Stimulated activated naive B cell treated with anti-CD40 and anti-IgM and Interleukin-4, amounts not matched to agents 10 μg/mL and 1 μg/mL and 100 μg/mL, for 72 hours (primary cell): ENCODE data around the gene SYPL1.

Source experiments
- ATAC-seq, 2 donors: fragments of 150-1000 bp; cut with Tn5 transposase; replicated peaks; 2 replicates each; pipeline ENCODE4 v1.10.0; 2021; ENCODE audit warnings: moderate library complexity in 1 of 2
- DNase-seq: peaks from one replicate; pipeline ENCODE4 v3.0.0; 2021
- H3K27ac Mint-ChIP-seq: one replicate; pipeline ENCODE4 v1.8.0; 2022; ENCODE audit warnings: mild to moderate bottlenecking, mixed read lengths
- H3K27me3 Mint-ChIP-seq, 2 donors: one replicate each; pipeline ENCODE4 v1.8.0; 2022; ENCODE audit warnings: mixed read lengths in 2 of 2
- H3K36me3 Mint-ChIP-seq, 2 donors: one replicate each; pipeline ENCODE4 v1.8.0; 2022; ENCODE audit warnings: mixed read lengths in 2 of 2, mild to moderate bottlenecking in 1 of 2
- H3K4me1 Mint-ChIP-seq, 2 donors: one replicate each; pipeline ENCODE4 v1.8.0; 2022; ENCODE audit warnings: mixed read lengths in 2 of 2, mild to moderate bottlenecking in 1 of 2
- H3K4me3 Mint-ChIP-seq, 2 donors: one replicate each; pipeline ENCODE4 v1.8.0; 2022; ENCODE audit warnings: mild to moderate bottlenecking in 2 of 2, mixed read lengths in 2 of 2, moderate library complexity in 1 of 2
- H3K9me3 Mint-ChIP-seq, 2 donors: one replicate each; pipeline ENCODE4 v1.8.0; 2022; ENCODE audit warnings: mixed read lengths in 2 of 2, mild to moderate bottlenecking in 1 of 2

The SYPL1 gene

GRCh38 chr7:106129291-106129690, 17.2 kb upstream of the SYPL1 start:
- ATAC-seq (no peak), DNase-seq (no peak)
- no peak overlapping the region for H3K27ac Mint-ChIP-seq
- no peaks in the 10 kb centered on the region for H3K27me3 Mint-ChIP-seq
- no peaks in the 10 kb centered on the region for H3K36me3 Mint-ChIP-seq
- no peak overlapping the region for H3K4me3 Mint-ChIP-seq
- no peaks in the 10 kb centered on the region for H3K9me3 Mint-ChIP-seq
- H3K4me1 Mint-ChIP-seq = peaks cover 6 to 7% of the 10 kb centered on the region in 2 donors

- Mint-ChIP-seq H3K27ac (no peak overlapping the region), H3K27me3 (no peaks in the 10 kb centered on the region), H3K4me1 (peaks cover 6 to 7% of the 10 kb centered on the region in 2 donors), H3K9me3 (no peaks in the 10 kb centered on the region), H3K4me3 (no peak overlapping the region), H3K36me3 (no peaks in the 10 kb centered on the region)
- no peak for ATAC-seq
- DNase-seq = no peak
Observed at GRCh38 chr7:106128836-106129235, 16.7 kb upstream of the SYPL1 start.

- H3K4me1 Mint-ChIP-seq = peaks cover 6 to 7% of the 10 kb centered on the region in 2 donors
- DNase-seq (no peak), ATAC-seq (no peak)
- H3K36me3 Mint-ChIP-seq = no peaks in the 10 kb centered on the region
- H3K9me3 Mint-ChIP-seq = no peaks in the 10 kb centered on the region
- H3K27ac Mint-ChIP-seq = peak overlapping the region; percentile 47
- H3K27me3 Mint-ChIP-seq = no peaks in the 10 kb centered on the region
- H3K4me3 Mint-ChIP-seq = no peak overlapping the region
Observed at GRCh38 chr7:106127984-106128780, 16.1 kb upstream of the SYPL1 start.

GRCh38 chr7:106126170-106126938, 14.2 kb upstream of the SYPL1 start:
- H3K4me1 Mint-ChIP-seq = peaks cover 10 to 12% of the 10 kb centered on the region in 2 donors
- DNase-seq (no peak), ATAC-seq (peak; percentile 52 to 57)
- H3K4me3 Mint-ChIP-seq = no peak overlapping the region
- no peaks in the 10 kb centered on the region for H3K9me3 Mint-ChIP-seq
- H3K36me3 Mint-ChIP-seq = no peaks in the 10 kb centered on the region
- H3K27ac Mint-ChIP-seq = peak overlapping the region; percentile 9
- no peaks in the 10 kb centered on the region for H3K27me3 Mint-ChIP-seq

DNA sequence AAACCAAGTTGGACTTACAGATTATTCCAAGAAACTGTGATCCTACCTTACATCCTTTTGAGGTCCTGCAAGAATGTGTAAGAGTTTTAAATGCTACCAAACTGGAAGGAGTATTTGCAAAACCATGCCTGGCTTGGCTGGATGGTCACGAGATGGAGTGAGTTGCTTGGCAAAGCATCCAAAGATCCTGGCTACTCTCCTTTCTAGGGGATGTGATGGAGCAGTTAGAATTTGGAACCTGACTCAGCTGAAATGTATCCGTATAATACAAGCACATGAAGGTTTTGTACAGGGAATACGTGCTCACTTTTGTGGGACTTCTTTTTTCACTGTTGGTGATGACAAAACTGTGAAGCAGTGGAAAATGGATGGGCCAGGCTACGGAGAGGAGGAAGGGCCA, 13.3 kb upstream of the SYPL1 start:
- no peak for ATAC-seq
- no peak overlapping the region for H3K4me3 Mint-ChIP-seq
- no peak overlapping the region for H3K27ac Mint-ChIP-seq
- DNase-seq = no peak
- H3K4me1 Mint-ChIP-seq = peaks cover 10 to 18% of the 10 kb centered on the region in 2 donors
- H3K9me3 Mint-ChIP-seq = no peaks in the 10 kb centered on the region
- H3K27me3 Mint-ChIP-seq = no peaks in the 10 kb centered on the region
- no peaks in the 10 kb centered on the region for H3K36me3 Mint-ChIP-seq

GRCh38 chr7:106124186-106124585, 12.1 kb upstream of the SYPL1 start:
- H3K4me3 Mint-ChIP-seq = no peak overlapping the region
- no peak overlapping the region for H3K27ac Mint-ChIP-seq
- DNase-seq (no peak), ATAC-seq (no peak)
- H3K27me3 Mint-ChIP-seq = no peaks in the 10 kb centered on the region
- no peaks in the 10 kb centered on the region for H3K36me3 Mint-ChIP-seq
- H3K9me3 Mint-ChIP-seq = no peaks in the 10 kb centered on the region
- peaks cover 10 to 24% of the 10 kb centered on the region in 2 donors for H3K4me1 Mint-ChIP-seq

GRCh38 chr7:106122713-106123112, 10.6 kb upstream of the SYPL1 start:
- Mint-ChIP-seq H3K36me3 (no peaks in the 10 kb centered on the region), H3K27ac (no peak overlapping the region), H3K27me3 (no peaks in the 10 kb centered on the region), H3K9me3 (no peaks in the 10 kb centered on the region), H3K4me1 (peaks cover 15 to 31% of the 10 kb centered on the region in 2 donors), H3K4me3 (no peak overlapping the region)
- ATAC-seq (no peak), DNase-seq (no peak)

GRCh38 chr7:106121189-106121810, 9.2 kb upstream of the SYPL1 start:
- H3K27ac Mint-ChIP-seq = no peak overlapping the region
- no peaks in the 10 kb centered on the region for H3K9me3 Mint-ChIP-seq
- no peaks in the 10 kb centered on the region for H3K36me3 Mint-ChIP-seq
- no peak overlapping the region for H3K4me3 Mint-ChIP-seq
- ATAC-seq (no peak), DNase-seq (no peak)
- H3K27me3 Mint-ChIP-seq = no peaks in the 10 kb centered on the region
- peaks cover 24 to 41% of the 10 kb centered on the region in 2 donors for H3K4me1 Mint-ChIP-seq

GRCh38 chr7:106120500-106120899, 8.4 kb upstream of the SYPL1 start:
- no peak for DNase-seq
- peak overlapping the region; percentile 15 for H3K27ac Mint-ChIP-seq
- H3K9me3 Mint-ChIP-seq = no peaks in the 10 kb centered on the region
- H3K27me3 Mint-ChIP-seq = no peaks in the 10 kb centered on the region
- H3K36me3 Mint-ChIP-seq = no peaks in the 10 kb centered on the region
- no peak overlapping the region for H3K4me3 Mint-ChIP-seq
- ATAC-seq = no peak
- H3K4me1 Mint-ChIP-seq = peaks cover 27 to 45% of the 10 kb centered on the region in 2 donors

DNA sequence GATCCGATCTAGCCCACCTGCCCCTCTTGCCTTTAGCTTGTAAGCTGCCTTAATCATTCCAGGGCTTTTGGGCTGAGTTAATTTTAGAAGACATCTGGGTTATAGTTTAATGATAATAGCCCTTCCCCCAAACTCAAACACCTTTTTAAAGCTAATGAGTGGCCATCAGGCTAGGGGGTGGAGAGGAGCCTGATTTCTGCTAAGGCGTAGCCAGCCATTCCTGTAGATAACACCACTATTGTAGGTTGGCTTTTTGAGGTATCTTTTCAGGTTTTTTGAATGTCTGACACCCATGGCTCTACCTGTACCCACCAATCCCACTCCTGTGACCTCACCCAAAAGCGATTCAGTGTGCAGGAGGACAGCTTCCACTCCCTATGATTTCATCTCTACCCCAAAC, 7.6 kb upstream of the SYPL1 start:
- Mint-ChIP-seq H3K9me3 (no peaks in the 10 kb centered on the region), H3K27ac (no peak overlapping the region), H3K4me1 (peaks cover 30 to 50% of the 10 kb centered on the region in 2 donors), H3K36me3 (no peaks in the 10 kb centered on the region), H3K4me3 (no peak overlapping the region), H3K27me3 (no peaks in the 10 kb centered on the region)
- no peak for DNase-seq
- no peak for ATAC-seq

DNA sequence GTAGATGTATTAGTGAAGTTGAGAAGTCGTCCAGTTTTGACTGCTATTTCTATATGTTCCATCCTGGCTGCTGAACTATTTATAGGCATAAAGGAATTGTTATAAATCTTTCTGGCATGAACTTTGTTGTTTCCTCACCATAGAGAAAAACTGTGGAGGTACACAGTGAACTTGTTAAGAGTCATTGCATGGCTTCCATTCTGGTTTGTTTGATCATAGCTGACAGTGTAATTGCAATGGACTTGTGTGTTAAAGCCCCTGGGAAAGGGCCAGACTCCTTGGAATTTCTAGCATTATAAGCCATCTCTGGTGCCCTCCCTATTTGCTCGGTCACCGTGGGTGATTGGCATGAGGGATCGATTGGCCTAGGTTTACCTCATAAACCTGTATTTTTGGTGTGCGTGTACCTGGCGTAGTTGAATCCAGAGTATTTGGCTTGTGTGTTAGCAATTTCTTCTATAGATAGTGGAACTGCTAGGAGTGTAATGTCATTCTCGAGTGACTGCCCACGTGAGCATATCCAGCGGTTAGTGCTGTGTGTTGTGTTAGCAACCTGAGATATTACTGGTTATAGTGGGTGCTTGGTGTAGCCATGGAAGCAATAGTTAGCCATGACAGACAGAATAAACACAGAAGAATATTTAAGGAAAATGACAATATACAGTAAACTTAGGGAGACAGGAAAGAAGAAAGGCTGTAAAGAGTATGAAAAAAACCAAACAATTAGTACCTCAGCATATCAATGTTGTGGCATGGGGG, 5.9 kb upstream of the SYPL1 start:
- H3K27ac Mint-ChIP-seq = peak overlapping the region; percentile 20
- no peaks in the 10 kb centered on the region for H3K36me3 Mint-ChIP-seq
- ATAC-seq = no peak
- peaks cover 36 to 67% of the 10 kb centered on the region in 2 donors for H3K4me1 Mint-ChIP-seq
- H3K27me3 Mint-ChIP-seq = no peaks in the 10 kb centered on the region
- DNase-seq = no peak
- no peak overlapping the region for H3K4me3 Mint-ChIP-seq
- no peaks in the 10 kb centered on the region for H3K9me3 Mint-ChIP-seq

- Mint-ChIP-seq H3K4me3 (peak overlapping the region in 1 of 2 donors; percentile 21), H3K4me1 (peaks cover 32 to 68% of the 10 kb centered on the region in 2 donors), H3K9me3 (no peaks in the 10 kb centered on the region), H3K27ac (peak overlapping the region; percentile 37), H3K36me3 (peaks cover 2 to 4% of the 10 kb centered on the region in 2 donors), H3K27me3 (no peaks in the 10 kb centered on the region)
- ATAC-seq = no peak
- no peak for DNase-seq
Observed at GRCh38 chr7:106116161-106116704, 4.1 kb upstream of the SYPL1 start.

GRCh38 chr7:106114716-106115383, 2.7 kb upstream of the SYPL1 start:
- peak; percentile 19 to 31 for ATAC-seq
- H3K9me3 Mint-ChIP-seq = no peaks in the 10 kb centered on the region
- H3K4me3 Mint-ChIP-seq = peak overlapping the region; percentile 69 to 71
- no peaks in the 10 kb centered on the region for H3K27me3 Mint-ChIP-seq
- H3K27ac Mint-ChIP-seq = peak overlapping the region; percentile 96
- peaks cover 39 to 65% of the 10 kb centered on the region in 2 donors for H3K4me1 Mint-ChIP-seq
- DNase-seq = peak; percentile 32
- peaks cover 12 to 14% of the 10 kb centered on the region in 2 donors for H3K36me3 Mint-ChIP-seq
